ENCODE data around the gene RMDN3. TPM values are rescaled to one million over a fixed set of nuclear protein-coding genes. Genes with fewer than 3 reads are reported as not detected.

The RMDN3 gene
- total and polyA plus RNA-seq, 2 of the 13 experiments (the other 11 are each of a cell fraction or from before 2014, with no cell fraction given) = 16.8 to 19.5 TPM

DNA sequence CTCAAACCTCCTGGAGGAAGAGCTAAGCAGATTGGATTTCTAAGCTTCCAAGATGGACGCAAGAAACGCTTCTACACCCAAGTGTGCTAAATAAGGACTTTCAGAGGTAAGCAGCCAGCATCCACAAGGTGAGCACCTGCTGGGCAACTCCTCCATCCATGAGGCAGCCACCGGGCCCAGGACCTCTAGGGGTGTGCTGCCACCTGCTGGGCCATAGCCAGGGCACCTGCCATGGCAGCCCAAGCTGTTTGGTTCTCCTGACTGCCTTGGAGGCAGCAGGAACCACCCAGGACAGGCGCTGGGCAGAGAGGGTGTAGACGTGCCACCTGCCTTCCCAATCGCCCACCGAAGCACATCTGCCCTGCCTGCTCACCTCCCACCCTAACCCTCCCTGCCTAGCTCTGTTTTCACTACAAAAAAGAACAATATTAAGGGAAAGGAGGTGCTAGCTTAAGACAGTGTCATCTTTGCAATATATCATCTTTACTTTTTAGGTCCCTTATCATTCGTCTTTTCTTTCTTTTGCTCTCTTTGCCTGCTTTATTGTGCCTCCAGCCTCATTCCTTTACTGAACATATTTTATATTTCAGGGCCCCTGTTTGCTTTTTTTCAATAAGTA lies 27.7 kb upstream of the RMDN3 start (continued):
- TF ChIP-seq KLF13 (CRISPR knock-in tag; IDR thresholded peaks at IDR 0.05) = no peak
- no peak for TF ChIP-seq STAT5B (CRISPR knock-in tag; IDR thresholded peaks at IDR 0.05)
- TF ChIP-seq PHF21A (CRISPR knock-in tag; IDR thresholded peaks at IDR 0.05) = no peak
- TF ChIP-seq PHF20 (CRISPR knock-in tag; IDR thresholded peaks at IDR 0.05) = no peak
- TF ChIP-seq, protein P1, sequence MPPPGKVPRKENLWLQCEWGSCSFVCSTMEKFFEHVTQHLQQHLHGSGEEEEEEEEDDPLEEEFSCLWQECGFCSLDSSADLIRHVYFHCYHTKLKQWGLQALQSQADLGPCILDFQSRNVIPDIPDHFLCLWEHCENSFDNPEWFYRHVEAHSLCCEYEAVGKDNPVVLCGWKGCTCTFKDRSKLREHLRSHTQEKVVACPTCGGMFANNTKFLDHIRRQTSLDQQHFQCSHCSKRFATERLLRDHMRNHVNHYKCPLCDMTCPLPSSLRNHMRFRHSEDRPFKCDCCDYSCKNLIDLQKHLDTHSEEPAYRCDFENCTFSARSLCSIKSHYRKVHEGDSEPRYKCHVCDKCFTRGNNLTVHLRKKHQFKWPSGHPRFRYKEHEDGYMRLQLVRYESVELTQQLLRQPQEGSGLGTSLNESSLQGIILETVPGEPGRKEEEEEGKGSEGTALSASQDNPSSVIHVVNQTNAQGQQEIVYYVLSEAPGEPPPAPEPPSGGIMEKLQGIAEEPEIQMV (CRISPR knock-in tag; IDR thresholded peaks at IDR 0.05; ENCODE audit: low read depth) = no peak
- TF ChIP-seq, protein P2, sequence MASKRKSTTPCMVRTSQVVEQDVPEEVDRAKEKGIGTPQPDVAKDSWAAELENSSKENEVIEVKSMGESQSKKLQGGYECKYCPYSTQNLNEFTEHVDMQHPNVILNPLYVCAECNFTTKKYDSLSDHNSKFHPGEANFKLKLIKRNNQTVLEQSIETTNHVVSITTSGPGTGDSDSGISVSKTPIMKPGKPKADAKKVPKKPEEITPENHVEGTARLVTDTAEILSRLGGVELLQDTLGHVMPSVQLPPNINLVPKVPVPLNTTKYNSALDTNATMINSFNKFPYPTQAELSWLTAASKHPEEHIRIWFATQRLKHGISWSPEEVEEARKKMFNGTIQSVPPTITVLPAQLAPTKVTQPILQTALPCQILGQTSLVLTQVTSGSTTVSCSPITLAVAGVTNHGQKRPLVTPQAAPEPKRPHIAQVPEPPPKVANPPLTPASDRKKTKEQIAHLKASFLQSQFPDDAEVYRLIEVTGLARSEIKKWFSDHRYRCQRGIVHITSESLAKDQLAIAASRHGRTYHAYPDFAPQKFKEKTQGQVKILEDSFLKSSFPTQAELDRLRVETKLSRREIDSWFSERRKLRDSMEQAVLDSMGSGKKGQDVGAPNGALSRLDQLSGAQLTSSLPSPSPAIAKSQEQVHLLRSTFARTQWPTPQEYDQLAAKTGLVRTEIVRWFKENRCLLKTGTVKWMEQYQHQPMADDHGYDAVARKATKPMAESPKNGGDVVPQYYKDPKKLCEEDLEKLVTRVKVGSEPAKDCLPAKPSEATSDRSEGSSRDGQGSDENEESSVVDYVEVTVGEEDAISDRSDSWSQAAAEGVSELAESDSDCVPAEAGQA (IDR thresholded peaks at IDR 0.05; ENCODE audit: low read depth) = no peak
- TF ChIP-seq, protein P2 (CRISPR knock-in tag; IDR thresholded peaks at IDR 0.05; ENCODE audit: borderline replicate concordance) = no peak
- TF ChIP-seq, protein P3, sequence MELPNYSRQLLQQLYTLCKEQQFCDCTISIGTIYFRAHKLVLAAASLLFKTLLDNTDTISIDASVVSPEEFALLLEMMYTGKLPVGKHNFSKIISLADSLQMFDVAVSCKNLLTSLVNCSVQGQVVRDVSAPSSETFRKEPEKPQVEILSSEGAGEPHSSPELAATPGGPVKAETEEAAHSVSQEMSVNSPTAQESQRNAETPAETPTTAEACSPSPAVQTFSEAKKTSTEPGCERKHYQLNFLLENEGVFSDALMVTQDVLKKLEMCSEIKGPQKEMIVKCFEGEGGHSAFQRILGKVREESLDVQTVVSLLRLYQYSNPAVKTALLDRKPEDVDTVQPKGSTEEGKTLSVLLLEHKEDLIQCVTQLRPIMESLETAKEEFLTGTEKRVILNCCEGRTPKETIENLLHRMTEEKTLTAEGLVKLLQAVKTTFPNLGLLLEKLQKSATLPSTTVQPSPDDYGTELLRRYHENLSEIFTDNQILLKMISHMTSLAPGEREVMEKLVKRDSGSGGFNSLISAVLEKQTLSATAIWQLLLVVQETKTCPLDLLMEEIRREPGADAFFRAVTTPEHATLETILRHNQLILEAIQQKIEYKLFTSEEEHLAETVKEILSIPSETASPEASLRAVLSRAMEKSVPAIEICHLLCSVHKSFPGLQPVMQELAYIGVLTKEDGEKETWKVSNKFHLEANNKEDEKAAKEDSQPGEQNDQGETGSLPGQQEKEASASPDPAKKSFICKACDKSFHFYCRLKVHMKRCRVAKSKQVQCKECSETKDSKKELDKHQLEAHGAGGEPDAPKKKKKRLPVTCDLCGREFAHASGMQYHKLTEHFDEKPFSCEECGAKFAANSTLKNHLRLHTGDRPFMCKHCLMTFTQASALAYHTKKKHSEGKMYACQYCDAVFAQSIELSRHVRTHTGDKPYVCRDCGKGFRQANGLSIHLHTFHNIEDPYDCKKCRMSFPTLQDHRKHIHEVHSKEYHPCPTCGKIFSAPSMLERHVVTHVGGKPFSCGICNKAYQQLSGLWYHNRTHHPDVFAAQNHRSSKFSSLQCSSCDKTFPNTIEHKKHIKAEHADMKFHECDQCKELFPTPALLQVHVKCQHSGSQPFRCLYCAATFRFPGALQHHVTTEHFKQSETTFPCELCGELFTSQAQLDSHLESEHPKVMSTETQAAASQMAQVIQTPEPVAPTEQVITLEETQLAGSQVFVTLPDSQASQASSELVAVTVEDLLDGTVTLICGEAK (IDR thresholded peaks at IDR 0.05) = no peak
- TF ChIP-seq, protein P3 (CRISPR knock-in tag; IDR thresholded peaks at IDR 0.05) = no peak
- TF ChIP-seq SIX4 (CRISPR knock-in tag; IDR thresholded peaks at IDR 0.05) = no peak
- TF ChIP-seq MZF1 (CRISPR knock-in tag; IDR thresholded peaks at IDR 0.05; ENCODE audit: borderline replicate concordance) = no peak
- TF ChIP-seq AHR (CRISPR knock-in tag; IDR thresholded peaks at IDR 0.05) = peak; percentile 66; the same call in 1 of the 2 replicates

All from HepG2 (cell line).